AG09319 (cell line): ENCODE results near the gene ZMYM4.

ENCODE experiments used
- DNase-seq: peaks from one replicate; pipeline ENCODE4 v3.0.0-alpha.2; 2010; ENCODE audit warnings: low read depth; ENCODE audit errors: extremely low read depth
- TF ChIP-seq, protein P1 (sequence below): IDR thresholded peaks from 2 replicates; pipeline ENCODE4 v1.5.1; 2011; ENCODE audit warnings: low read depth, mild to moderate bottlenecking, inconsistent platforms, low read length, moderate library complexity

ZMYM4 gene

DNA sequence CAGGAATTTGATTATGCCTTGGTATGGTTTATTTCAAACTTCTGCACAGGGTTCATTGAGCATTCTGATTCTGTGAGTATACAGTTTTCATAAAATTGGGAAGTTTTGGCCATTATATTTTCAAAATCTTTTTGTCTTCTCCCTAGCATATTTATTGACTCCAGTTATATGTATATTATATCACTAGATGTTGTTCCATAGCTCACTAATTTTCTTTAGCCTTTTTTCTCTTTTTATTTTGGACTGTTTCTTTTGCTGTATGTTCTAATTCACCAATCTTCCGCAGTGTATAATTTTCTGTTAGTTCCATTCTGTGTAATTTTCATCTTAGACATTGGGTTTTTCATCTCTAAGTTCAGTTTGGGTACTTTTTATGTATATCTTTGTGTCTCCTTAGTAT, 31.9 kb downstream of the ZMYM4 start:
- TF ChIP-seq, protein P1, sequence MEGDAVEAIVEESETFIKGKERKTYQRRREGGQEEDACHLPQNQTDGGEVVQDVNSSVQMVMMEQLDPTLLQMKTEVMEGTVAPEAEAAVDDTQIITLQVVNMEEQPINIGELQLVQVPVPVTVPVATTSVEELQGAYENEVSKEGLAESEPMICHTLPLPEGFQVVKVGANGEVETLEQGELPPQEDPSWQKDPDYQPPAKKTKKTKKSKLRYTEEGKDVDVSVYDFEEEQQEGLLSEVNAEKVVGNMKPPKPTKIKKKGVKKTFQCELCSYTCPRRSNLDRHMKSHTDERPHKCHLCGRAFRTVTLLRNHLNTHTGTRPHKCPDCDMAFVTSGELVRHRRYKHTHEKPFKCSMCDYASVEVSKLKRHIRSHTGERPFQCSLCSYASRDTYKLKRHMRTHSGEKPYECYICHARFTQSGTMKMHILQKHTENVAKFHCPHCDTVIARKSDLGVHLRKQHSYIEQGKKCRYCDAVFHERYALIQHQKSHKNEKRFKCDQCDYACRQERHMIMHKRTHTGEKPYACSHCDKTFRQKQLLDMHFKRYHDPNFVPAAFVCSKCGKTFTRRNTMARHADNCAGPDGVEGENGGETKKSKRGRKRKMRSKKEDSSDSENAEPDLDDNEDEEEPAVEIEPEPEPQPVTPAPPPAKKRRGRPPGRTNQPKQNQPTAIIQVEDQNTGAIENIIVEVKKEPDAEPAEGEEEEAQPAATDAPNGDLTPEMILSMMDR, result no peak
- no peak for DNase-seq

DNA sequence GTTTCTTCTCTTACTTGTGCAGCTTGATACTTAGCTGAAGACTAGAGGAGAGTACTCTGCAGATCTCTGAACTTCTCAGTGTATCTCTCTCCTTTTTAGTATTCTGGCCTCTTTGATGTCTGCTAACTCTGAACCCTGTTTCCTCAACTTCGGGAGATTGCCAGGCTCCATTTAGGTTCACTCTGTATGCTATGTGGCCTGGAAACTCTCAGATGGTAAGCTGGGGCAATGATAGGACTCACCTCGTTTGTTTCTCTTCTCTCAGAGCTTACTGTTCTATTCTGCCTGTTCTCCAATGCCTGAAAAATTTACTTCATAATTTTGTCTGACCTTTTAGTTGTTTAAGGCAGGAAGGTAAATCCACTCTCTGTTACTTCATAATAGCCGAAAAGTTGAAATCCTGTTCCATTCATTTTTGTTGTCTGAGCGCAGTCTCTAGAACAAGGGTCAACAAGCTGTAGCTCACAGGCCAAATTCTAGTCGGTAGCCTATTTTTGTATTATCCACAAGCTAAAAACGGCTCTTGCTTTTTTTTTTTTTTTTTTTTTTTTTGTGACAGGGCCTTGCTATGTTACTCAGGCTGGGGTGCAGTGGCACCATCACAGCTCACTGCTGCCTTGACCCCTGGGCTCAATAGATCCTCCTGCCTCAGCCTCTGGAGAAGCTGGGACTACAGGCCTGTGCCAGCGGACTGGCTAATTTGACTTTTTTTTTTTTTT, 33.3 kb downstream of the ZMYM4 start:
- TF ChIP-seq, protein P1, result no peak
- DNase-seq, result no peak

DNA sequence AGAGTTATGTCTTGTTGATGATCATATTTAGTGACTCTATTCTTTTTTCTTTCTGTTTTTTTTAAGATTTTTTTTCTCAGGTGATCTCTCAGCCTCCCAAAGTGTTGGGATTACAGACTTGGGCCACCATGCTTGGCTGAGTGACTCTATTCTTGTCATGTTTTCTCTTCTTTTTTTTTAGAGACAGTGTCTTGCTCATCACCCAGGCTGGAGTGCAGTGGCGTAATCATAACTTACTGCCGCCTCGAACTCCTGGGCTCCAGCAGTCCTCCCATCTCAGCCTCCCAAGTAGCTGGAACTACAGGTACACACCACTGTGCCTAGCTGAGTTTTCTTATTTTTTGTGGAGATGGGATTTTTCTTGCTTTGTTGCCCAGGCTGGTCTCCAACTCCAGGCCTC, 36.9 kb downstream of the ZMYM4 start:
- DNase-seq, result no peak
- TF ChIP-seq, protein P1, result no peak

DNA sequence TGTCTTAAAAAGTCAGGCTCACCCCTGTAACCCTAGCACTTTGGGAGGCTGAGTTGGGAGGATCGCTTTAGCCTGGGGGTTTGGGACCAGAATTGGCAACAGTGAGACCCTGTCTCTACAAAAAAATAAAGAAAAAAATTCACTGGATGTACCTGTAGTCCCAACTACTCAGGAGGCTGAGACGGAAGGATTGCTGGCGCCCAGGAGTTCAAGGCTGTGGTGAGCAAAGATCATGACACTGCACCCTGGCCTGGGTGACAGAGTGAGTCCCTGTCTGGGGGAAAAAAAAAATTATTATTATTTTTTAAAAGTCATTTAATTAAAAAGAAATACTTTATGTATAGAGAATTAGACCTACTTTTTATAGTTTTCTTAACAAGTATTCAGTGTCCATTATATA, 47.1 kb downstream of the ZMYM4 start:
- no peak for DNase-seq
- TF ChIP-seq, protein P1, result no peak

DNA sequence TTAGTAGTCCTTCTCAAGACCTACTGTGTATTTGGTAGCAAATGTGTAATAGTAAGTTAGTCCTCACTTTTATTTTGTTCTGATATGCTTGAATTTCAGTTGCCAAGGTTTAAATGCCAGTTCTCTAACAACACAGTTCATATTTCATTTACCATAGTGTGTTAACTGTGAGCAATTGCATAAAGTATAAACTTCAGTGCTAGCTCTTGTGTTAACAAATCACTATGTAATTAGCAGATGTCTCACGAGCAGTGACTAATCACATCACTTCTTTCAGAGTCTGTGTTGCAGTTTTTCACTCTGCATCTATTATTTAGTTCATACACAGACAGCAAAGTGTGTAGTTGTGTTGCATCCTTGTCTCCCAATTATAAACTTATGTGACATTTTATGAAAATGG, 47.8 kb downstream of the ZMYM4 start:
- TF ChIP-seq, protein P1, result no peak
- no peak for DNase-seq

DNA sequence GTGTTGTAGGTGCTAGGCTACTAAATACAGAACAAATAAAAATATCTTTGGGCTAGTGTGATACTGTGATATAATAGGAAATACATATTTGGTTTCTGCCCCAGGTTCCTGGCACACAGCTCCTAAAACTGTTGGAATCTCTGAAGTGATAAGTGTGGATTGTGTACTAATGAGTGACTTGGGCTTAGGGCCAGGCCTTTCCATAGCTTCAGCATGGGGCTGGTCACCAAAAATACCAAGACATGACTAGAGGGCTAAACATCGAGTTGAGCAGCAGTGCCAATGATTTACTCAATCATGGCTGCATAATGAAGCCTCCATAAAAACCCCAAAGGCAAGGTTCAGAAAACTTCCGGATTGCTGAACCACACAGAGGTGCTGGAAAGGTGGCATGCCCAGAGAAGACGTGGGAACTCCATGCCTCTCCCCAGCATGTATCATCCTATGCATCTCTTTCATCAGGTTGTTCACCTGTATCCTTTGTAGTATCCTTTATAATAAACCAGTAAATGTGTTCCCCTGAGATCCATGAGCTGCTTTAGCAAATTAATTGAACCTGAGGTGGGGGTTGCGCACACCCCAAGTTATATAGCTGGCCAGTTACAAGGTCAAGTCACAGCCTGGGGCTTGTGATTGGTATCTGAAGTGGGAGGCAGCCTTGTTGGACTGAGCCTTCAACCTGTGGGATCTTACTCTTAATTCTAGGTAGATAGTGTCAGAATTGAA, 51.6 kb downstream of the ZMYM4 start:
- TF ChIP-seq, protein P1, result no peak
- DNase-seq, result no peak

DNA sequence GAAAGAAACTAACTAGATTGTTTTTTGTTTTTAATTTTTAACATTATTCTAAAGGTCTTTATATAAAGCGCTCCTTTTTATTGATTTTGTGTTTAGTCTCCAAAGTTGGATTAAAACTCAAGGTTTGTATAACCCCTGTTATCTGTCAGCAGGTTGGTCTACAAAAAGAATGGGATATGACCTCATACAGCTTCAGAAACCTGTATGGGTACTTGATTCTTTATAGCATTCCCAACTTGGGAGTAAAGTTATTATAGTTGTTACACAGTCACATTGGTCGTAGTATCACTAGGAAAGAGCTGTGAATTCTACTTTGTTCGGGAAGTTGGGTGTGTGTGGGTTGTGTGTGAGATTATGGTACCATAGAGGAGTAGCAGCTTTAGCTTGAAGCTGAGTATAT, 52.4 kb downstream of the ZMYM4 start:
- TF ChIP-seq, protein P1, result no peak
- DNase-seq, result no peak
